Mesothelial cell of epicardium (in vitro differentiated cells): ENCODE results near the gene FBXO10. TPM values are rescaled to one million over a fixed set of nuclear protein-coding genes. Genes with fewer than 3 reads are reported as not detected.

Source experiments
- DNase-seq, 2 experiments: peaks; one replicate each; pipeline ENCODE4 v3.0.0; 2021; ENCODE audit warnings: low spot score in 2 of 2; ENCODE audit not compliant: unreplicated experiment in 2 of 2
- H3K27ac Mint-ChIP-seq: 2 replicates; pipeline ENCODE4 v1.8.0; 2021; ENCODE audit warnings: mixed read lengths
- H3K27me3 Mint-ChIP-seq: 2 replicates; pipeline ENCODE4 v1.8.0; 2021; ENCODE audit warnings: low read depth, mixed read lengths
- H3K36me3 Mint-ChIP-seq: 2 replicates; pipeline ENCODE4 v1.8.0; 2021; ENCODE audit warnings: mixed read lengths
- H3K4me1 Mint-ChIP-seq: 2 replicates; pipeline ENCODE4 v1.8.0; 2021; ENCODE audit warnings: mixed read lengths
- H3K4me3 Mint-ChIP-seq: 2 replicates; pipeline ENCODE4 v1.8.0; 2021; ENCODE audit warnings: mild to moderate bottlenecking, moderate library complexity, mixed read lengths
- H3K9me3 Mint-ChIP-seq: 2 replicates; pipeline ENCODE4 v1.8.0; 2021; ENCODE audit warnings: mixed read lengths
- total RNA-seq: library from RNA; stranded (reverse); gene quantifications from 3 replicates; pipeline ENCODE4 v1.2.1, GENCODE V29; 2021
- TF ChIP-seq, protein P1 (sequence below): fragments of 200-600 bp; sonication (generic); IDR thresholded peaks from one replicate; pipeline ENCODE4 v1.5.0; 2021; ENCODE audit warnings: antibody characterized with exemption; ENCODE audit not compliant: unreplicated experiment

Gene FBXO10
- total RNA-seq, 1 donor from 2014 or later = 26.6 TPM

DNA sequence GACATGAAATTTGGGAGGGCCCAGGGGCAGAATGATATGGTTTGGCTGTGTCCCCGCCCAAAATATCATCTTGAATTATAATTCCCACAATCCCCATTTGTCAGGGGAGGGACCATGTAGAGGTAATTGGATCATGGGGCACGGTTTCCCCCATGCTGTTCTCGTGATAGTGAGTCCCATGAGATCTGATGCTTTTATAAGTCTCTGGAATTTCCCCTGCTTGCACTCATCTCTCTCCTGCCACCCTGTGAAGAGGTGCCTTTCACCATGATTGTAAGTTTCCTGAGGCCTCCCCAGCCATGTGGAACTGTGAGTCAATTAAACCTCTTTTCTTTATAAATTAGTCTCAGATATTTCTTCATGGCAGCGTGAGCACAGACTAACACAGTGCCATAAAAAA is 11.3 kb downstream of the FBXO10 start:
- no peaks in the 10 kb centered on the region for H3K27me3 Mint-ChIP-seq
- H3K9me3 Mint-ChIP-seq = peaks cover 20% of the 10 kb centered on the region

DNA sequence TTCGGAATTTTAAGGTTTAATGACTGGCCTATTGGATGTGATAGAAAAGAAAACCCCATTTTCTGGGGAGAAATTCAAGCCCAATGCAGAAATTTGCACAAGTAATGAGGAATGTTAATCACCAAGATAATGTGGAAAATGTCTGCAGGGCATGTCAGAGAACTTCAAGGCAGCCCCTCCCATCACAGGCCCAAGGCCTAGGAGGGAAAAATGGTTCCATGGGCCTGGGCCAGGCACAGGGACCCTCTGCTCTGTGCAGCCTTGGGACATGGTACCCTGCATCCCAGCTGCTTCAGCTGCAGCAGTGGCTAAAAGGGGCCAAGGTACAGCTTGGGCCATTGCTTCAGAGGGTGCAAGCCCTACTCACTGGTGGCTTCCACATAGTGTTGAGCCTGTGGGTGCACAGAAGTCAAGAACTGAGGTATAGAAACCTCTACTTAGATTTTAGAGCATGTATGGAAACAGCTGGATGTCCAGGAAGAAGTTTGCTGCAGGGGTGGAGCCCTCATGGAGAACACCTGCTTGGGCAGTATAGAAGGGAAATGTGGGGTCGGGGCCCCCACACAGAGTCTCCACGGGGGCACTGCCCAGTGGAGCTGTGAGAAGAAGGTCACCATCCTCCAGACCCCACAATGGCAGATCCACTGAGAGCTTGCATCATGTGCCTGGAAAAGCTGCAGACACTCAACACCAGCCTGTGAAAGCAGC is 12.2 kb downstream of the FBXO10 start:
- TF ChIP-seq, protein P1, sequence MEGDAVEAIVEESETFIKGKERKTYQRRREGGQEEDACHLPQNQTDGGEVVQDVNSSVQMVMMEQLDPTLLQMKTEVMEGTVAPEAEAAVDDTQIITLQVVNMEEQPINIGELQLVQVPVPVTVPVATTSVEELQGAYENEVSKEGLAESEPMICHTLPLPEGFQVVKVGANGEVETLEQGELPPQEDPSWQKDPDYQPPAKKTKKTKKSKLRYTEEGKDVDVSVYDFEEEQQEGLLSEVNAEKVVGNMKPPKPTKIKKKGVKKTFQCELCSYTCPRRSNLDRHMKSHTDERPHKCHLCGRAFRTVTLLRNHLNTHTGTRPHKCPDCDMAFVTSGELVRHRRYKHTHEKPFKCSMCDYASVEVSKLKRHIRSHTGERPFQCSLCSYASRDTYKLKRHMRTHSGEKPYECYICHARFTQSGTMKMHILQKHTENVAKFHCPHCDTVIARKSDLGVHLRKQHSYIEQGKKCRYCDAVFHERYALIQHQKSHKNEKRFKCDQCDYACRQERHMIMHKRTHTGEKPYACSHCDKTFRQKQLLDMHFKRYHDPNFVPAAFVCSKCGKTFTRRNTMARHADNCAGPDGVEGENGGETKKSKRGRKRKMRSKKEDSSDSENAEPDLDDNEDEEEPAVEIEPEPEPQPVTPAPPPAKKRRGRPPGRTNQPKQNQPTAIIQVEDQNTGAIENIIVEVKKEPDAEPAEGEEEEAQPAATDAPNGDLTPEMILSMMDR = no peak
- H3K27me3 Mint-ChIP-seq = no peaks in the 10 kb centered on the region
- H3K36me3 Mint-ChIP-seq = peaks cover 27% of the 10 kb centered on the region
- H3K4me3 Mint-ChIP-seq = no peak overlapping the region
- peaks cover 20% of the 10 kb centered on the region for H3K9me3 Mint-ChIP-seq
- DNase-seq = no peak
- H3K27ac Mint-ChIP-seq = no peak overlapping the region
- H3K4me1 Mint-ChIP-seq = no peaks in the 10 kb centered on the region

More for the DNA sequence above, 11.3 kb downstream of the FBXO10 start:
- Mint-ChIP-seq H3K36me3 (peaks cover 27% of the 10 kb centered on the region), H3K27ac (no peak overlapping the region), H3K4me1 (no peaks in the 10 kb centered on the region), H3K4me3 (no peak overlapping the region)
- TF ChIP-seq, protein P1 = no peak
- no peak for DNase-seq

DNA sequence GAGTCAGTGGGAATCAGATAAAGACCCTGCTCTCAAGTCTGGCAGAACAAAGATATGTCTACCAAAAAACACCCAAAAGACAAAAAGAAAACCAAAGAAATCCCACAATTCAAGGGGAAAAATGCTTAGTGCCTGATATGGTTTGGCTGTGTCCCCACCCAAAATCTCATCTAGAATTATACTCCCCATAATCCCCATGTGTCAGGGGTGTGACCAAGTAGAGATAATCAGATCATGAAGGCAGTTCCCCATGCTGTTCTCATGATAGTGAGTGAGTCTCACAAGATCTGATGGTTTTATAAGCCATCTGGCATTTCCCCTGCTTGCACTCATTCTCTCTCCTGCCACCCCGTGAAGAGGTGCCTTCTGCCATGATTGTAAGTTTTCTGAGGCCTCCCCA is 13.4 kb downstream of the FBXO10 start:
- TF ChIP-seq, protein P1 = no peak
- H3K27me3 Mint-ChIP-seq = no peaks in the 10 kb centered on the region
- DNase-seq = no peak
- H3K36me3 Mint-ChIP-seq = peaks cover 27% of the 10 kb centered on the region
- peaks cover 20% of the 10 kb centered on the region for H3K9me3 Mint-ChIP-seq
- no peak overlapping the region for H3K4me3 Mint-ChIP-seq
- H3K4me1 Mint-ChIP-seq = no peaks in the 10 kb centered on the region
- no peak overlapping the region for H3K27ac Mint-ChIP-seq

DNA sequence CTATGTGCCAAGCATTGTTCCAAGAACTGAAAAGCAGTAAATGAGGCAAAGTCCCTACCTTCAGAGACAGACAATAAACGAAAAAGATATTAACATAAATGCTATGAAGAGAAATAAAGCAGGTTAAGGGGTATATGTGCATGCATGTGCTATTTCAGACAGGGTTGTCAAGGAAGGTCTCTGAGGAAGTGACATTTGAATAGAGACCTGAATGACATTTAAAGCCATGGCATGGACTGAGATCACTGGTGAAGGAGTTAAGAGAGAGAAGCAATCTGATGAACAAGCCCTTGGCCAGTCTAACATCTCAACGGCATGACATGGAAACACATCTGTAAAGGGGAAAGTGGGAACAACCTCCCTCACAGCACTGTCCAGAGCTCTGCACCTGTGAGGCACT is 14.5 kb downstream of the FBXO10 start:
- H3K9me3 Mint-ChIP-seq = peaks cover 23% of the 10 kb centered on the region
- DNase-seq = no peak
- no peak overlapping the region for H3K27ac Mint-ChIP-seq
- no peak overlapping the region for H3K4me3 Mint-ChIP-seq
- TF ChIP-seq, protein P1 = no peak
- peaks cover 29% of the 10 kb centered on the region for H3K36me3 Mint-ChIP-seq
- no peaks in the 10 kb centered on the region for H3K4me1 Mint-ChIP-seq
- H3K27me3 Mint-ChIP-seq = no peaks in the 10 kb centered on the region

DNA sequence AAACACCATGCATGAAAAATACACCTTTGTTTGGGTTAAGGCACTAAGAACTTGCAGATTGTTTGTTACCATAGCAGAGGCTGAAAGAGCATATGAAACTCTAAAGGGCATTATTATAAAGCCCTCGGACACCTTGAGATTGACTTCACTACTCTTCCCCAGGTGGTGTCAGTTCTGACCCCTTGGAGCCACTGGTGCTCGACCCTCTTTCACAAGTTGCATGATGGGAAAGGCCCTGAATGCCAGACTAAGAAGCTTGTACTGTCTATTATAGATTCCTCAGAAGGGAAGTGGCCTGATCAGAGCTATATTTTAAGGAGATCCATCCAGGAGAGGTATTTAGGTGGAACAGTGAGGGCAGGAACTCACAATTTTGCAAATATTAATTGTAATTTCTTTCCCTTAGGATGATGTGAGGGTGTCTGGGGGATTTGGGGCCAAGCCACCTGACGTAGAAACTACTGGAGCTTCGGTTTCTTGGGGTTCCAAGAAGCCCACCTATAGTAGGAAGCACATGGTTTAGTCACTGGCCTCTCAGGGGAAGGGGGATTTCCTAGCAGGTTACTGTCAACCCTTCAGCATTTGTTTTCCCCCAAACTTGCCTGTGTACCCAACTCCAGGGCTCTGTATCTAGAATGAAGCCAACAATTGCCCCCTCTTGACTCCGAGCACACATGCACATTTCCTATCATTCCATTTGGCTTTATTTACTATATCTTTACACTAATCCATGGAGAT is 16.2 kb downstream of the FBXO10 start:
- TF ChIP-seq, protein P1 = no peak
- Mint-ChIP-seq H3K4me3 (no peak overlapping the region), H3K36me3 (peaks cover 28% of the 10 kb centered on the region), H3K27ac (no peak overlapping the region), H3K9me3 (peaks cover 19% of the 10 kb centered on the region), H3K27me3 (no peaks in the 10 kb centered on the region), H3K4me1 (no peaks in the 10 kb centered on the region)
- DNase-seq = no peak
